ENCODE measurements around the gene CKAP4.

DNA sequence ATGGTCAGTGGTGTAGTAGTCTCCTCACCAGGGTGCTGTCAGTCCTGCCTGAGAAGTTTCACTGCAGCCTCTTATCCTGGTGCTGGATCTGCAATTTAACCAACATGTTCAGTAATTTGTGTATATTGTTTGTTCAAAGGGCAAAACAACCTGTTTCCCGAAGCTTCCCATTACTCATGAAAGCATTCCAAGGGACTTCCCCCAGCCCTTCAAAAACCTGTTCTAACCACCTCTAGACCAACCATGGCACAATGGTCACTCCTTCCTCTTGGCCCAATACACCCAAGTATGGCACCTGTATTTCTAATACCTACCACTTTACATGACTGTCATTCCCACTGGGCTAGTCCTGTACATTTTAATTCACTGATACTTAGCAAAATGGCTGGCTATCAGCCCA, 12.1 kb downstream of the CKAP4 start:
- TF ChIP-seq CTCF (IDR thresholded peaks at IDR 0.05): no peak
- no peak for TF ChIP-seq ZFX (IDR thresholded peaks at IDR 0.05; ENCODE audit: borderline replicate concordance)

Measured in 22Rv1 (cell line).